ENCODE measurements around the gene MIA. TPM values are rescaled to one million over a fixed set of nuclear protein-coding genes. Genes with fewer than 3 reads are reported as not detected.

Gene MIA
- total RNA-seq, 4 donors from 2014 or later = 2.1 to 4.1 (median 2.7) TPM

- Histone ChIP-seq H3K4me3 (peak overlapping the region in 3 of 4 donors; percentile 10 to 43 (median 17)), H3K36me3 (peaks cover 5 to 39% (median 32%) of the 10 kb centered on the region in 4 donors), H3K9me3 (no peaks in the 10 kb centered on the region), H3K27ac (replicated peaks in 1 of 4) (peak overlapping the region; percentile 78 to 99 (median 96)), H3K27me3 (no peaks in the 10 kb centered on the region), H3K4me1 (peaks cover 91 to 95% (median 92%) of the 10 kb centered on the region in 4 donors)
- intact Hi-C loops (cut with DNase I) = no loop called here
- 69% methylated on average over 18 of the region's 18 CpGs for WGBS
- DNase-seq (ENCODE audit: extremely low spot score) = no peak
- TF ChIP-seq POLR2A (IDR thresholded peaks at IDR 0.05; ENCODE audit: low read depth) (no peak), CTCF (IDR thresholded peaks at IDR 0.05) (peak in 1 of 3 experiments; percentile 18)
Observed at GRCh38 chr19:40807147-40808020, 32.1 kb downstream of the MIA start.

GRCh38 chr19:40808021-40808325 lies 32.7 kb downstream of the MIA start:
- Histone ChIP-seq H3K27me3 (no peaks in the 10 kb centered on the region), H3K4me3 (no peak overlapping the region), H3K36me3 (peaks cover 5 to 39% (median 32%) of the 10 kb centered on the region in 4 donors), H3K9me3 (no peaks in the 10 kb centered on the region), H3K27ac (replicated peaks in 1 of 4) (peak overlapping the region; percentile 85 to 99 (median 96)), H3K4me1 (peaks cover 88 to 95% (median 92%) of the 10 kb centered on the region in 4 donors)
- no peak for TF ChIP-seq CTCF (IDR thresholded peaks at IDR 0.05)
- intact Hi-C loops (cut with DNase I) = no loop called here
- no peak for DNase-seq (ENCODE audit: extremely low spot score)
- 94% methylated on average over 2 of the region's 2 CpGs for WGBS

- no peak overlapping the region for H3K4me3 ChIP-seq
- peak overlapping the region in 2 of 4 donors; percentile 85 to 99 for H3K27ac ChIP-seq (replicated peaks in 1 of 4)
- TF ChIP-seq POLR2AphosphoS5 (IDR thresholded peaks at IDR 0.05) (no peak), EP300 (IDR thresholded peaks at IDR 0.05) (no peak), CTCF (IDR thresholded peaks at IDR 0.05) (no peak), POLR2A (IDR thresholded peaks at IDR 0.05; ENCODE audit: low read depth) (no peak)
- no peaks in the 10 kb centered on the region for H3K9me3 ChIP-seq
- 92% methylated on average over 2 of the region's 5 CpGs for WGBS
- H3K27me3 ChIP-seq = no peaks in the 10 kb centered on the region
- H3K36me3 ChIP-seq = peaks cover 5 to 39% (median 32%) of the 10 kb centered on the region in 4 donors
- intact Hi-C loops (cut with DNase I) = no loop called here
- no peak for DNase-seq (ENCODE audit: extremely low spot score)
- peaks cover 86 to 95% (median 92%) of the 10 kb centered on the region in 4 donors for H3K4me1 ChIP-seq
Observed at GRCh38 chr19:40808497-40808896, 33.2 kb downstream of the MIA start.

- TF ChIP-seq POLR2AphosphoS5 (IDR thresholded peaks at IDR 0.05) = peak in 1 of 2 donors; percentile 6
- no peak for TF ChIP-seq POLR2A (IDR thresholded peaks at IDR 0.05; ENCODE audit: low read depth)
- Histone ChIP-seq H3K9me3 (no peaks in the 10 kb centered on the region), H3K36me3 (peaks cover 5 to 38% (median 30%) of the 10 kb centered on the region in 4 donors), H3K4me1 (peaks cover 76 to 89% (median 88%) of the 10 kb centered on the region in 4 donors), H3K4me3 (peak overlapping the region; percentile 50 to 65 (median 54)), H3K27me3 (no peaks in the 10 kb centered on the region), H3K27ac (replicated peaks in 1 of 4) (peak overlapping the region; percentile 75 to 99 (median 80))
- intact Hi-C loops (cut with DNase I) = no loop called here
- no peak for DNase-seq (ENCODE audit: extremely low spot score)
- 90% methylated on average over 24 of the region's 39 CpGs for WGBS
Observed at GRCh38 chr19:40809358-40810086, 34.2 kb downstream of the MIA start.

GRCh38 chr19:40810160-40810559 lies 34.8 kb downstream of the MIA start:
- Histone ChIP-seq H3K4me3 (peak overlapping the region; percentile 50 to 65 (median 54)), H3K4me1 (peaks cover 70 to 82% (median 82%) of the 10 kb centered on the region in 4 donors), H3K27me3 (no peaks in the 10 kb centered on the region), H3K27ac (replicated peaks in 1 of 4) (peak overlapping the region; percentile 75 to 99 (median 80)), H3K36me3 (peaks cover 5 to 35% (median 30%) of the 10 kb centered on the region in 4 donors), H3K9me3 (no peaks in the 10 kb centered on the region)
- WGBS = 72% methylated on average over 4 of the region's 14 CpGs
- intact Hi-C loops (cut with DNase I) = no loop called here
- DNase-seq (ENCODE audit: extremely low spot score) = no peak
- TF ChIP-seq POLR2A (IDR thresholded peaks at IDR 0.05; ENCODE audit: low read depth) (no peak), POLR2AphosphoS5 (IDR thresholded peaks at IDR 0.05) (no peak), EP300 (IDR thresholded peaks at IDR 0.05) (no peak), CTCF (IDR thresholded peaks at IDR 0.05) (no peak)
